ENCODE measurements around the gene RAB27B.

GRCh38 chr18:54942569-54942968 lies 114.3 kb downstream of the RAB27B start:
- no peak for TF ChIP-seq CTCF (conservative IDR thresholded peaks at IDR 0.05)
- TF ChIP-seq ZFX (IDR thresholded peaks at IDR 0.05) = no peak

Measured in C4-2B (cell line).